PC-9 (cell line): Measurements from ENCODE around the gene TMEM217. TPM values are rescaled to one million over a fixed set of nuclear protein-coding genes. Genes with fewer than 3 reads are reported as not detected.

Experiments
- BruUV-seq: library from RNA; stranded (reverse); fragments of 400-500 nt; replicated peaks from 2 replicates; lab custom pipeline; 2021; lab: Mats Ljungman, UMichigan
- CTCF ChIA-PET: fragments of 300-600 bp; sonication (Branson Sonifier 250); formaldehyde crosslinking; loops from one replicate; lab custom pipeline; 2022; ENCODE audit warnings: antibody characterized with exemption; lab: Charles Lee
- POLR2A ChIA-PET: fragments of 300-600 bp; sonication (Branson Sonifier 250); formaldehyde crosslinking; loops from one replicate; lab custom pipeline; 2022; ENCODE audit warnings: antibody characterized with exemption; ENCODE audit not compliant: unreplicated experiment; lab: Charles Lee
- DNase-seq, 2 experiments: peaks; one replicate each; pipeline versions ENCODE4 v3.0.0 to v3.0.0-alpha.2; 2015 to 2022; ENCODE audit warnings: mixed read lengths in 1 of 2
- H2AFZ ChIP-seq: fragments of 200-600 bp; sonication (generic); 2 replicates; pipeline ENCODE4 v1.8.1; 2017; ENCODE audit warnings: antibody characterized with exemption
- H3F3A ChIP-seq: fragments of 200-600 bp; sonication (generic); 2 replicates; pipeline ENCODE4 v1.8.1; 2017; ENCODE audit warnings: antibody characterized with exemption, mild to moderate bottlenecking, low read depth; ENCODE audit not compliant: insufficient read depth
- H3K27ac ChIP-seq: fragments of 200-600 bp; sonication (generic); 2 replicates; pipeline ENCODE4 v1.6.1; 2016; ENCODE audit warnings: mixed run types
- H3K27me3 ChIP-seq: fragments of 200-600 bp; sonication (generic); 2 replicates; pipeline ENCODE4 v1.6.1; 2016; ENCODE audit warnings: low read depth, mixed run types; ENCODE audit not compliant: insufficient read depth
- H3K36me3 ChIP-seq: fragments of 200-600 bp; sonication (generic); 2 replicates; pipeline ENCODE4 v1.6.1; 2016; ENCODE audit warnings: low read depth, mixed run types
- H3K4me1 ChIP-seq: fragments of 200-600 bp; sonication (generic); replicated peaks from 2 replicates; pipeline ENCODE4 v1.6.1; 2016; ENCODE audit warnings: mixed run types; ENCODE audit not compliant: insufficient read depth
- H3K4me2 ChIP-seq: fragments of 200-600 bp; sonication (generic); 2 replicates; pipeline ENCODE4 v1.6.1; 2017; ENCODE audit warnings: mixed run types
- H3K4me3 ChIP-seq: fragments of 200-600 bp; sonication (generic); 2 replicates; pipeline ENCODE4 v1.6.1; 2016; ENCODE audit warnings: mixed run types
- H3K79me2 ChIP-seq: fragments of 200-600 bp; sonication (generic); 2 replicates; pipeline ENCODE4 v1.6.1; 2017; ENCODE audit warnings: low read depth, mixed run types
- H3K9me2 ChIP-seq: fragments of 200-600 bp; sonication (generic); 2 replicates; pipeline ENCODE4 v1.8.1; 2017; ENCODE audit warnings: mild to moderate bottlenecking; ENCODE audit not compliant: insufficient read depth
- H3K9me3 ChIP-seq: fragments of 200-600 bp; sonication (generic); 2 replicates; pipeline ENCODE4 v1.8.1; 2016; ENCODE audit warnings: low read depth; ENCODE audit not compliant: insufficient read depth
- H4K20me1 ChIP-seq: fragments of 200-600 bp; sonication (generic); 2 replicates; pipeline ENCODE4 v1.8.1; 2017; ENCODE audit not compliant: insufficient read depth
- CTCF ChIP-seq: fragments of 200-600 bp; sonication (generic); conservative IDR thresholded peaks from 2 replicates; pipeline ENCODE4 v1.6.1; 2017; ENCODE audit warnings: mixed run types, antibody characterized with exemption, mild to moderate bottlenecking, moderate library complexity
- EZH2 ChIP-seq: fragments of 200-600 bp; sonication (generic); IDR thresholded peaks from 2 replicates; pipeline ENCODE4 v1.8.0; 2017; ENCODE audit warnings: antibody characterized with exemption, low read depth
- intact Hi-C: fragments of 100-400 bp; cut with micrococcal nuclease; formaldehyde crosslinking; loops from one replicate; pipeline ENCODE4 v1.10.0; 2022; ENCODE audit not compliant: unreplicated experiment
- total RNA-seq: library from RNA; stranded (reverse); gene quantifications from 2 replicates; pipeline ENCODE4 v1.2.3, GENCODE V29; 2021

Gene TMEM217
- total RNA-seq, 1 experiment from 2014 or later, result 4.9 TPM

DNA sequence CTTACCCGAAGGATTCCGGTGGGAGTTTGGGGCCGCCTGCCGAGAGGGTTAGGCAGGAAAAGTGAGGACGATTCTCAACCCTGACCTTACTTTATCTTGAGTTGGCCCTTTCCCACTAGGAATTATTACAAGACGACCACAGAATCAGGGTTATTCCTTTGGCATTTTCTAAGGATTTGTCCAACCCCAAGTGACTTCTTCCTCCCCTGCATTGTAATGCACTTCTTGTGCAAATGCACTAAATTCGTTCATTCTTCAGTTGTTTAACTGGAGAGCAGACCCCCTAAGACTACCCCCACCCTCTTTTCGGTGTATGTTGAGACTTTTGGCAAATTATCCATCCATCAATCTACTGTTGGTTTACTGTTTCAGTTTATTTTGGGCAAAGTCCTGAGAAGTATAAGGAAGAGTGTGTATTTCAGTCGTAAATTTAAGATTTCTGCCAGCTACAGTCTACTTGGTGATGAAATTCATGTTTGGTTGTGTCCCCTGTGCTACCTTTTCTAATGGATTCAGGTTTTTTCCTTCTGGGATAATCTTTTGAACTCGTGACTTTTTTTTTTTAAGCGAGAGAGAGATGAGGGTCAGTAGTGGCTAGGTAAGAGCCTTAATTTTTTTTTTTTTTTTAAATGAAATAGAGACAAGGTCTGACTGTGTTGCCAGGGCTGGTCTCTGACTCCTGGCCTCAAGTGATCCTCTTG, 611 bp upstream of the TMEM217 start:
- Histone ChIP-seq H3K36me3 (no peaks in the 10 kb centered on the region), H3K79me2 (peaks cover 55% of the 10 kb centered on the region), H3K9me2 (no peaks in the 10 kb centered on the region), H3K4me3 (peak overlapping the region; percentile 95), H3K4me1 (peaks cover 25% of the 10 kb centered on the region; the same call in 1 of the 2 replicates), H4K20me1 (no peaks in the 10 kb centered on the region), H3F3A (peaks cover 10% of the 10 kb centered on the region; the same call in 1 of the 2 replicates), H3K4me2 (peak overlapping the region; percentile 100), H3K27me3 (no peaks in the 10 kb centered on the region), H2AFZ (peak overlapping the region; percentile 91), H3K27ac (peak overlapping the region; percentile 75), H3K9me3 (no peaks in the 10 kb centered on the region)
- intact Hi-C loops, result no loop called here
- no peak for DNase-seq
- POLR2A ChIA-PET, result interaction anchor here (0.6 to 0.9 kb wide), 2 partner anchors 51 to 257 kb away, joined by 5 to 23 read pairs; no protein-coding TSS in a partner anchor
- TF ChIP-seq EZH2, result no peak
- no peak for TF ChIP-seq CTCF
- CTCF ChIA-PET, result interaction anchor here (0.7 to 1.3 kb wide), 2 partner anchors 16 to 36 kb away, joined by 4 read pairs; no protein-coding TSS in a partner anchor
- TSS peak; percentile 74 for BruUV-seq

GRCh38 chr6:37257320-37257633, 667 bp downstream of the TMEM217 start:
- Histone ChIP-seq H2AFZ (peak overlapping the region; percentile 91), H3K9me3 (no peaks in the 10 kb centered on the region), H3K9me2 (no peaks in the 10 kb centered on the region), H3K4me2 (peak overlapping the region; percentile 100), H3K27me3 (no peaks in the 10 kb centered on the region), H4K20me1 (no peaks in the 10 kb centered on the region), H3K36me3 (no peaks in the 10 kb centered on the region), H3F3A (peaks cover 10% of the 10 kb centered on the region; the same call in 1 of the 2 replicates), H3K4me3 (peak overlapping the region; percentile 95), H3K4me1 (peaks cover 25% of the 10 kb centered on the region; the same call in 1 of the 2 replicates), H3K27ac (peak overlapping the region; percentile 48), H3K79me2 (peaks cover 43% of the 10 kb centered on the region)
- intact Hi-C loops, result loop anchor here (1.0 kb wide), 1 partner anchor 35 kb away; no protein-coding TSS in a partner anchor
- ChIA-PET POLR2A (interaction anchor here (0.5 to 1.2 kb wide), 7 partner anchors 14 to 1230 kb away, joined by 3 to 23 read pairs (median 5); partner anchors contain the start of gene MAPK14), CTCF (interaction anchor here (0.7 to 1.3 kb wide), 2 partner anchors 15 to 35 kb away, joined by 4 read pairs; no protein-coding TSS in a partner anchor)
- TF ChIP-seq EZH2 (no peak), CTCF (no peak)
- no TSS peak for BruUV-seq
- peak in 1 of 2 experiments; percentile 92 for DNase-seq

DNA sequence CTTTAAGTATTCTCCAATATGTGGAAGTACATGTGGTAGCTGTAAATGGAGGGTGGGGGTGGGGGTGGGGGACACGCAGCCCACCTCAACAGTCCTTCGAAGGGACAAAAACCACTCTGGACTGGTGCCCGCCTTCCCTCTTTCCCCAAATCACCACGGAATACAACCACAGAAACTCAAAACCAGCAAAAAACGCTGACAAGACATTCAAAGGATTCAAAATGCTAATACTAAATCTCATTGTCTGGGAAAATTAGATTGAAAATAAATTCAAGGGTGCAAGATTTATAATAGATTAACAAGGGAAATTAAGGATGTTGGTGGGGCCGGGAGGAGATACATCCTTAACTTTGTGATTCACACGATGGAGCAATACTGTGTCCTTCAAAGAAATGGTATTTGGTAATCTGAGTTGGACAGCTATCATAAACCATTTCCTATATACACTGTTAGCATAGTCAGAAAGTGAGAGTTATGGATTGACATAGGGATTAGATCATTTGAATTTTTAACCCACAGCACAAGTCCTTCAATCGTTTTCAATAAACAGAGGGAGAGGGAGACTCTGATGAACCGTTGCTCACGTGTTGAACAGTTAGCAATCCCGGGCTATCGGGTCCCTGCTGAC, 1.1 kb downstream of the TMEM217 start:
- BruUV-seq, result no TSS peak
- H3K36me3 ChIP-seq, result no peaks in the 10 kb centered on the region
- intact Hi-C loops, result loop anchor here (1.0 kb wide), 1 partner anchor 35 kb away; no protein-coding TSS in a partner anchor
- peaks cover 25% of the 10 kb centered on the region; the same call in 1 of the 2 replicates for H3K4me1 ChIP-seq
- peaks cover 10% of the 10 kb centered on the region; the same call in 1 of the 2 replicates for H3F3A ChIP-seq
- TF ChIP-seq CTCF (no peak), EZH2 (no peak)
- CTCF ChIA-PET, result interaction anchor here (0.7 to 1.3 kb wide), 2 partner anchors 14 to 34 kb away, joined by 4 read pairs; no protein-coding TSS in a partner anchor
- H3K4me2 ChIP-seq, result peak overlapping the region; percentile 100
- H3K9me2 ChIP-seq, result no peaks in the 10 kb centered on the region
- H3K27ac ChIP-seq, result peak overlapping the region; percentile 48
- no peaks in the 10 kb centered on the region for H3K27me3 ChIP-seq
- H3K4me3 ChIP-seq, result peak overlapping the region; percentile 95
- peaks cover 40% of the 10 kb centered on the region for H3K79me2 ChIP-seq
- POLR2A ChIA-PET, result interaction anchor here (0.5 to 1.2 kb wide), 5 partner anchors 14 to 1230 kb away, joined by 3 to 5 read pairs (median 3); partner anchors contain the start of gene MAPK14
- peak in 1 of 2 experiments; percentile 40 for DNase-seq
- H2AFZ ChIP-seq, result peak overlapping the region; percentile 91
- no peaks in the 10 kb centered on the region for H3K9me3 ChIP-seq
- no peaks in the 10 kb centered on the region for H4K20me1 ChIP-seq
